ENCODE measurements around the gene VSX1. TPM values are rescaled to one million over a fixed set of nuclear protein-coding genes. Genes with fewer than 3 reads are reported as not detected.
A peak's percentile ranks its signal among the peaks of the same experiment; 100 is the strongest.

Gene VSX1
- total RNA-seq, 2 experiments from 2014 or later, result not detected

DNA sequence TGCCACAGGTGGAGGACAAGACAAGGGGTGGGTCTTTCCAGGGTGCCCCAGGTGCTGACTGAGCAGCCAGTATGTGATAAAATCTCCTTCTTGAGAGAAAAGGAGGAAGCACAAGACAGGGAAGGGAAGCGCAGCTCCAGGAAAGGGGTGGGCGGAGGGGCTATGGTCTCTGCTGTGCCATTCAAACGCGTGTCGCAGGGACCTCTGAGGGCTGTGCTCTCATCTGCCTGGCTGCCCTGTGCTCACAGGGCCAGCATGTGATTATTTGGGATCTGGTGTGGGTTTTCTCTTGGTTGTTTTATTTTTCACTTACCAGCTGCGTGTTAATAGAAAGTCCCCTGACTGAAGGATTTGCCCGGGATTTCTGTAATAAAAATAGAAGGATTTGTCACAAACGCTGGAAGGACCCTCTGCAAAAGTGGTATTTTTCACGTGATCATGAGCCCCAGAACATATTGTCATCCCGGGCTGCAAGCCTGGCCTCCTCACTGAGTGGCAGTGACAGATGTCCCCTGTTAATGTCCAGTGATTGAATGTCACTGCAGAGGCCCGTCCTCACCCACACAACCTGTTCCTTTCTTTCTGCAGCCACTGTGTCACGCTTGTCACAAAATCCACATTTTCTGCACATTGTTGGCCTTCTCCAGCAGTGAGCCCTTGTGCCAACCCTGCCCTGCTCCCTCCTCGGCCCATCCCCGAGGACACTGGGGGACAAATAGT, 35.0 kb upstream of the VSX1 start:
- ChIA-PET POLR2A (no interaction called here), CTCF (interaction anchor here (1.4 kb wide), 1 partner anchor 30 kb away, joined by 3 read pairs; no protein-coding TSS in a partner anchor)
- Mint-ChIP-seq H3K36me3 (no peaks in the 10 kb centered on the region), H3K4me3 (no peak overlapping the region), H3K27me3 (peaks cover 2% of the 10 kb centered on the region), H3K4me1 (ENCODE audit: low read depth) (no peaks in the 10 kb centered on the region), H3K9me3 (no peaks in the 10 kb centered on the region), H3K27ac (no peak overlapping the region)
- no peak for DNase-seq
- intact Hi-C loops (cut with micrococcal nuclease), result no loop called here

DNA sequence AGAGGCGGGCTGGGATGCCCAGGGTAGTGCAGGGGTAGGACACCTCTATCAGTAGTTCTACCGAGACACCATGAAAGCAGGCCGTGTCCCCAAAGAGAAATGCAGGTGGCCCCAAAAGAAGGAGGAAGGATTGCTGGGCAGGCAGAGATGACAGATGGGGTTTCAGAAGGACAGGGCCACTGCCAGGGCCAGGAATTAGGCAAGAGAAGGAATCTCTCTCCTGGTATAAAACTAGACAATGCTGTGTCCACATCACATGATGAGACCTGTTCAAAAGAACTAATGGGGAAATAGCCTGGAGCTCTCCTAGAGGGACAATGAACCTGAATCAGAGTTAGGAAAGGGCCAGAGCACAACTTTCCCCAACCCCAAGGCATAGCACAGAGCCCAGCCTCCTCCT, 21.6 kb upstream of the VSX1 start:
- H3K36me3 Mint-ChIP-seq, result no peaks in the 10 kb centered on the region
- no peaks in the 10 kb centered on the region for H3K9me3 Mint-ChIP-seq
- intact Hi-C loops (cut with micrococcal nuclease), result no loop called here
- peaks cover 21% of the 10 kb centered on the region for H3K27me3 Mint-ChIP-seq
- H3K27ac Mint-ChIP-seq, result no peak overlapping the region
- DNase-seq, result no peak
- peaks cover 11% of the 10 kb centered on the region for H3K4me1 Mint-ChIP-seq (ENCODE audit: low read depth)
- ChIA-PET POLR2A (no interaction called here), CTCF (no interaction called here)
- H3K4me3 Mint-ChIP-seq, result no peak overlapping the region

DNA sequence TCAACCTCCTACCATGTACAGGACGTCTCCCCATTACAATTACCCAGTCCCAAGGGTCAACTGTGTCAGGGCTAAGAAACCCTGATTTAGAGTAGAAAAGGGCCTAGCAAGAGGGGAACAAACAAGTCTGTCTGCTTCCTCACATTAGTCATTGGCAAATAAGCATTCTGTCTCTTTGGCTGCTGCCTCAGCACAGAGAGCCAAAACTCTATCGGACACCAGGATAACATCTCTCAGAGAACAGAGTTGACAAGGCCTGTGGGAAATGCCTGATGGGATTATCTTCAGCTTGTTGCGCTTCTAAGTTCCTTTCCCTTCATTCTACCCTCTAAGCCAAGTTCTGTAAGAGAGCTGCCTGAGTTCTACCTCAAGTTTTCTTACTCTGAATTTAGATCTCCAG, 19.0 kb upstream of the VSX1 start:
- intact Hi-C loops (cut with micrococcal nuclease), result no loop called here
- POLR2A ChIA-PET, result no interaction called here
- no peak for DNase-seq
- CTCF ChIA-PET, result no interaction called here
- Mint-ChIP-seq H3K27me3 (peaks cover 3% of the 10 kb centered on the region), H3K36me3 (no peaks in the 10 kb centered on the region), H3K4me1 (ENCODE audit: low read depth) (peaks cover 11% of the 10 kb centered on the region), H3K9me3 (no peaks in the 10 kb centered on the region), H3K27ac (no peak overlapping the region), H3K4me3 (no peak overlapping the region)

DNA sequence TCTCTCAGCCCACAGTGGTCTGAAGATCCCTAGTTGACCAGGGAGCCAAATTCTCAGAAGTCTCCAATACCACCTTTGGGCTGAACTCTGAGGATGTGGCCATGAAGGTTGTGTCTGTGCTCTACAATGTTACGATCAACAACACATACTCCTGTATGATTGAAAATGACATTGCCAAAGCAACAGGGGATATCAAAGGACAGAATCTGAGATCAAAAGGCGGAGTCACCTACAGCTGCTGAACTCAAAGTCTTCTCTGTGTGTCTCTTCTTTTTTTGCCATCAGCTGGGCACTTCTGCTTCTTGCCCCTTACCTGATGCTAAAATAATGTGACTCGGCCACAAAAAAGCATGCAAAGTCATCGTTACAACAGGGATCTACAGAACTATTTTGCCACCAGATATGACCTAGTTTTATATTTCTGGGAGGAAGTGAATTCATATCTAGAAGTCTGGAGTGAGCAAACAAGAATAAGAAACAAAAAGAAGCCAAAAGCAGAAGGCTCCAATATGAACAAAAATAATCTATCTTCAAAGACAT, 17.7 kb upstream of the VSX1 start:
- CTCF ChIA-PET, result no interaction called here
- H3K4me3 Mint-ChIP-seq, result no peak overlapping the region
- no peak overlapping the region for H3K27ac Mint-ChIP-seq

DNA sequence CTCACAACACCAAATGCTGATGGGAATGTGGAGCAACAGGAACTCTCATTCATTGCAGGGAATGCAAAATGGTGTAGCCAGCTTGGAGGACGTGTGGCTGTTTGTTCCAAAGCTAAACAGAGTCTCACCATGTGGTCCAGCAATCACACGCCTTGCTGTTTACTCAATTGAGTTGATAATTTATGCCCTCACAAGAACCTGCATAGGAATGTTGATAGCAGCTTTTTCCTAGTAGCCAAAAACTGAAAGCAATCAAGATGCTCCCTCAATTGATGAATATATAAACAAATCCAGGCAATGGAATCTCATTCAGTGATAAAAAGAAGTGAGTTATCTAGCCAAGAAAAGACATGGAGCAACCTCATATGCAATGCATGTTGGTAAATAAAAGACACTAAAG, 15.6 kb upstream of the VSX1 start:
- no peak overlapping the region for H3K4me3 Mint-ChIP-seq
- ChIA-PET POLR2A (interaction anchor here (0.6 kb wide), 1 partner anchor 898 kb away, joined by 3 read pairs; no protein-coding TSS in a partner anchor), CTCF (no interaction called here)
- intact Hi-C loops (cut with micrococcal nuclease), result no loop called here
- peaks cover 11% of the 10 kb centered on the region for H3K4me1 Mint-ChIP-seq (ENCODE audit: low read depth)
- H3K27ac Mint-ChIP-seq, result no peak overlapping the region
- DNase-seq, result no peak
- no peaks in the 10 kb centered on the region for H3K27me3 Mint-ChIP-seq
- no peaks in the 10 kb centered on the region for H3K36me3 Mint-ChIP-seq
- no peaks in the 10 kb centered on the region for H3K9me3 Mint-ChIP-seq

More for the DNA sequence above, 17.7 kb upstream of the VSX1 start:
- no peaks in the 10 kb centered on the region for H3K9me3 Mint-ChIP-seq
- H3K36me3 Mint-ChIP-seq, result no peaks in the 10 kb centered on the region
- POLR2A ChIA-PET, result no interaction called here
- peaks cover 11% of the 10 kb centered on the region for H3K4me1 Mint-ChIP-seq (ENCODE audit: low read depth)
- no peak for DNase-seq
- peaks cover under 1% of the 10 kb centered on the region for H3K27me3 Mint-ChIP-seq
- intact Hi-C loops (cut with micrococcal nuclease), result no loop called here

DNA sequence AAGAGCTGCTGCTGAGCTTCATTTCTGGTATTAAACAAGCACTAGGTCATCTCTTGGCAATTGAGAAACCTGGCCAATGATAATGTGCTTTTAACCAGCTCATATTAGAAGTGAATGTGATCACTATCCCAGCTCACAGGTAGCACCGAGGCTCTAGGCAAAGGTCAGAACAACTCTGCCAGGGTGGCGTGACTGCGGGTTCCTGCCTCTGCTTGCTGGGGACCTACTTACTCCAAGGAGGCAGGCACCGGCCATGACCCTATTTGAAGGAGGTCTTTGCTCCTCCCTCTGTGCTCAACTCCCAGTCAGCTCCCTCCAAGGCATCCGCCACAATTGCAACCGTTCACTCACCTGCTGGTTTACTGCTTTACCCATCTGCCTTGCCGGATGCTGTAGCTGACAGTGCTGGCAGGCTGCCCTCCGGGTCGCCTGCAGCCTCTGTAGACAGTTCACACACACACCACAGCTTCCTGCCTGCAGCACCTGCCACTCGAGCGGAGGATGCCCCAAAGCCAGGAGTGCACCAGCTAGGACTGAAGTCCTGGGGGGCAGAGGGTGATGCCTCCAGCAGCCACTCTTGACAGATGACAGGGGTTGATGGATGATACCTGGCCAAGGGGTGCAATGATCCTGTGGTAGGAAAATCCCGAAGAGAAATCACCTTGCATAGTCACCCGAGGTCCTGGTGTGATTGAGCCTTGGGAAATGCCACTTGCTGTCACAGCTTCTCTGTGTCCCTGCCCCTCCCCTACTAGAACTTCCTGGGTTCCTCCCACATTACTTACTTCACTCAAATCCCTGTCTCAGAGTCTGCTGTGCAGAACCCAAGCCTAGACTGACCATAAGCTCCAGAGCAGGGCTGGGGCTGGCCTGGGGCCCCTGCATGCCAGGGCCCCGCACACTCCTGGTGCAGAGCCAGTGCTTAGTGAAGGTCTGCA, 8.8 kb upstream of the VSX1 start:
- Mint-ChIP-seq H3K36me3 (no peaks in the 10 kb centered on the region), H3K27ac (peak overlapping the region; percentile 31), H3K4me1 (ENCODE audit: low read depth) (peaks cover 26% of the 10 kb centered on the region), H3K4me3 (peak overlapping the region; percentile 20), H3K27me3 (peaks cover 5% of the 10 kb centered on the region), H3K9me3 (no peaks in the 10 kb centered on the region)
- peak; percentile 84 for DNase-seq
- CTCF ChIA-PET, result interaction anchor here (1.0 to 2.6 kb wide), 5 partner anchors 26 to 173 kb away, joined by 3 to 10 read pairs (median 3); no protein-coding TSS in a partner anchor
- intact Hi-C loops (cut with micrococcal nuclease), result loop anchor here (5.0 kb wide), 1 partner anchor 147 kb away; no protein-coding TSS in a partner anchor
- POLR2A ChIA-PET, result interaction anchor here (0.8 to 0.9 kb wide), 2 partner anchors 33 to 104 kb away, joined by 3 to 4 read pairs; partner anchors contain the start of genes ACSS1 and ENTPD6

DNA sequence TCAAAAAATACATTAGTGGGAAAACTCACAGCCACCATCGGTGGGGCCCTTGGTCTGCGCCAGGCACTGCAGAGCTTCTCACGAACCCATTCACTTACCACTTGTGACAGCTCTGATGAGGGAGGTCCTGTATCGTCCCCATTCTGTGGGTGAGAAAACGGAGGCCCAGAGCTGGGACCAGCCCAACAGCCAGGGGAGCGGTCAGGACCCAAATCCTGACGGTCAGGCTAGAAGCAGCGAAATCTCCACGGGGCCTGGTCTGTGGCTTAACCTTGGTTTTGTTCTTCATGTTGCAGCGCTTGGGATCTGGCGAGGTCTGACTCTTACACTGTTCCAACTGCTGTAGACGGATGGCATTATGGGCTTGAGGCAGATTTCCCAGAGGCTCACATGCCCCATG, 7.7 kb upstream of the VSX1 start:
- CTCF ChIA-PET, result no interaction called here
- Mint-ChIP-seq H3K27ac (no peak overlapping the region), H3K27me3 (peaks cover 13% of the 10 kb centered on the region), H3K4me1 (ENCODE audit: low read depth) (peaks cover 28% of the 10 kb centered on the region), H3K4me3 (no peak overlapping the region), H3K9me3 (no peaks in the 10 kb centered on the region), H3K36me3 (no peaks in the 10 kb centered on the region)
- POLR2A ChIA-PET, result interaction anchor here (0.6 kb wide), 1 partner anchor 95 kb away, joined by 3 read pairs; no protein-coding TSS in a partner anchor
- intact Hi-C loops (cut with micrococcal nuclease), result loop anchor here (5.0 kb wide), 1 partner anchor 148 kb away; no protein-coding TSS in a partner anchor
- DNase-seq, result no peak

DNA sequence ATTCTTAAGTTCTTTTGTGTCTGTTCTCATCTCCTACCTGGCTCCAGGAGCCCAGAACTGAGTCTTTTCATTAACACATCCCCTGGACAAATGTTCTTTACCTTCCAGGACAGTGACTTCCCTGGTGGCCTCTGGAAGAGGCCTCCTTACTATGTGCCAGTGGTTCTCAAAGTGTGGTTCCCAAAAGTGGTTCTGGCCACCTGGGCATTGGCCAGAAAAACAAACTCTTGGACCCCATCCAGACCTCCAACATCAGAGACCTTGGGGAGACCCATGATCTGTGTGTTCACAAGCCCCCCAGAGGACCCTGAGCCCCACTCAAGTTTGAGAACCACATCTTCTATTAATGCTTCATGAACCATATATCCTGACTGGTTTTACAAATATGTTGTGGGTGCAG, 7.2 kb upstream of the VSX1 start:
- POLR2A ChIA-PET, result interaction anchor here (0.6 kb wide), 1 partner anchor 94 kb away, joined by 3 read pairs; no protein-coding TSS in a partner anchor
- CTCF ChIA-PET, result no interaction called here

DNA sequence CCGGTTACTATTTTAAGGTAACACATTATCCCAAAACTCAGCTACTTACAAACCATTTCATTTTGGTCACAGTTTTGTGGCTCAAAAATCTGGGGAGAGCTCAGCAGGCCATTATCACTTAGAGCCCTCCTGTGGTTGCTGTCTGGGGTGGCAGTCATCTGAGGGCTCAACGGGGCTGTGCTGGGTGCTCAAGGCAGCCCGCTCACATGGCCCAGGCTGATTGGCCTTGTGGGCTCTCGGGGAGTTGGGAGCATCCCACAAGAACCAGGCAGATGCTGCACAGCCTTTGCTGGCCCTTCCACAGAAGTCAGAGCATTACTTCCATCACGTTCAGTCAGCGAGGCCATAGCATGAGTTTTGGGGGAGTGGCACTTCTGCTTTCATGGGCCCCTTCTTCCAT, 6.3 kb upstream of the VSX1 start:
- POLR2A ChIA-PET, result no interaction called here
- no peaks in the 10 kb centered on the region for H3K36me3 Mint-ChIP-seq
- intact Hi-C loops (cut with micrococcal nuclease), result no loop called here

More for the DNA sequence above, 7.2 kb upstream of the VSX1 start:
- no peak overlapping the region for H3K27ac Mint-ChIP-seq
- H3K4me3 Mint-ChIP-seq, result no peak overlapping the region
- no peaks in the 10 kb centered on the region for H3K36me3 Mint-ChIP-seq
- H3K4me1 Mint-ChIP-seq (ENCODE audit: low read depth), result peaks cover 32% of the 10 kb centered on the region
- peaks cover 18% of the 10 kb centered on the region for H3K27me3 Mint-ChIP-seq
- no peaks in the 10 kb centered on the region for H3K9me3 Mint-ChIP-seq
- intact Hi-C loops (cut with micrococcal nuclease), result no loop called here
- DNase-seq, result no peak

DNA sequence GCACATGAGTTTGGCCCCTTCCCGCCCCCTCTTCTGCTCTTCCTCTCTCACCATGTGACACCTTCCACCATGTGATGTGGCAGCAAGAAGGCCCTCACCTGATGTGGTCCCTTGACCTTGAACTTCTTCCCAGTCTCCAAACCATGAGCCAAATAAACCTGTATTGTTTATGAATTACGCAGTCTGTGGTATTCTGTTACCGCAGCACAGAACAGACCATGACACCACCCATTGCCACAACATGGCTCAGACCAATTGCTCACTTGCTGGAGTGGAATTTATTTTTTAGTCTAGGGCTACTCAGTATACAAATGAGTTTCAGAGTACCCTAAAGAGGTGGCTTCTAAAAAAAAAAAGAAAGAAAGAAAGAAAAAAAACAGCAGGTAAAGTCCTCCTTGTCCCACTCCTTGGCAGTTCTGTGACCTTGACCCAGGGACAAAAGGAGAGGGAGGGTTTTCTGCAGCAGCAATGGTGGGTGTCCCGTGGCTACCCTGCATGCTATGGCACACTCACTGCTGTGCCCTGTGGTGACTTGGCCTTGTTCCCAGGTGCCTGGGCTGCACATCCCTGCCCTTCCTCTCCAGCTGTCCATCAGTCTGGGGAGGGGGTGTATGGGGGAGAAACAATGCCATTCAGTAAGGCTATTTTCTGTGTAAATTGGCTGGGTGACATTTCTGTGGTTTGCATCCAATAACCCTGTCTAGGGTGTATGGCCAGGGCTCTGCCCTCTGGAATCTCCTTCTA, 5.4 kb upstream of the VSX1 start:
- H3K4me1 Mint-ChIP-seq (ENCODE audit: low read depth), result peaks cover 42% of the 10 kb centered on the region

More for the DNA sequence above, 6.3 kb upstream of the VSX1 start:
- peaks cover 37% of the 10 kb centered on the region for H3K4me1 Mint-ChIP-seq (ENCODE audit: low read depth)
- CTCF ChIA-PET, result no interaction called here
- H3K27me3 Mint-ChIP-seq, result peaks cover 25% of the 10 kb centered on the region
- no peak overlapping the region for H3K27ac Mint-ChIP-seq
- DNase-seq, result no peak
- no peaks in the 10 kb centered on the region for H3K9me3 Mint-ChIP-seq
- H3K4me3 Mint-ChIP-seq, result no peak overlapping the region

DNA sequence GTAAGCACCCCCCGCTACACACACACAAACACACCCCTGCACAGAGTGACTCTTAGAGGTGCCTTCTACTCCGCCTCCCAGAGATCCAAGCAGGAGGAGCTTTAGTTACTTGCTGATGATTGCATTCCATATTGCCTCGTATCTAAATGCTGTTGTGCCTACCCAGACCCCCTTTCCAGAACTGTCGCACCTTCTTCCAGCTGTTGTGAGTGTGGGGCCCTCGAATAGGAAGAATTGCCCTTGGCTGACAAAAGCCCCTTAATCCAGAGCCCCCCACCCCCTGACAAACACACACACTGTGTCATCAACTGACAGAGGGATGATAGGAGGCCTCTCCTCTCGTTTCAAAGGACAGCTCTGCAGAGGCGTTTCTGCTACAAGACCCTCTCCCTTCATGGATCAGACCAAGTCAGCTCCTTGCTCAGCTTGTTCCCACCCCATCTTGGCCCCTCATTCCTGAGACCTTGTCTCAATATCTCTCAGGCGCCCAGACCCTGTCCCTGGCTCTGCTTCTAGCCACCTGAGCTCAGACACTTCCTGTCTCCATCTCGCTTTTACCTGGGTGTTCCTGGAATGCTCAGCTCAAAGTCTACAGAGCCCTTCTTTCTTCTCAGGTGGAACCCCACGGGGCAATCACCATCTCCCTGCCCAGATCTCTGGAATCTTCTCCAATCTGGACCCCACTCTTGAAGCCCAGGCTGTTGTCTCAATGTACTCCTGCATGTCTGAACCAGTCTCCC, 4.0 kb upstream of the VSX1 start:
- no peaks in the 10 kb centered on the region for H3K36me3 Mint-ChIP-seq
- H3K27ac Mint-ChIP-seq, result no peak overlapping the region
- H3K4me3 Mint-ChIP-seq, result no peak overlapping the region
- ChIA-PET POLR2A (no interaction called here), CTCF (no interaction called here)
- no peak for DNase-seq
- H3K9me3 Mint-ChIP-seq, result no peaks in the 10 kb centered on the region
- intact Hi-C loops (cut with micrococcal nuclease), result no loop called here
- H3K4me1 Mint-ChIP-seq (ENCODE audit: low read depth), result peaks cover 35% of the 10 kb centered on the region
- H3K27me3 Mint-ChIP-seq, result peaks cover 38% of the 10 kb centered on the region

More for the DNA sequence above, 5.4 kb upstream of the VSX1 start:
- intact Hi-C loops (cut with micrococcal nuclease), result no loop called here
- H3K4me3 Mint-ChIP-seq, result no peak overlapping the region
- ChIA-PET CTCF (no interaction called here), POLR2A (no interaction called here)
- no peak overlapping the region for H3K27ac Mint-ChIP-seq
- peaks cover 31% of the 10 kb centered on the region for H3K27me3 Mint-ChIP-seq
- H3K9me3 Mint-ChIP-seq, result no peaks in the 10 kb centered on the region
- DNase-seq, result no peak
- H3K36me3 Mint-ChIP-seq, result no peaks in the 10 kb centered on the region

All from activated CD4-positive, alpha-beta memory T cell treated with anti-CD3 and anti-CD28 coated beads for 36 hours (primary cell).